Midbrain (tissue), 1 donor: ENCODE measurements around the gene MRPL28.
"Not testable (repeated sequence)": the region's sequence is repeated elsewhere in the genome, so short reads cannot be mapped to it uniquely, and the experiment has no call there.

Experiments
- DNase-seq: peaks from one replicate; lab custom pipeline; 2025; lab: John Stamatoyannopoulos, UW

Gene MRPL28

DNA sequence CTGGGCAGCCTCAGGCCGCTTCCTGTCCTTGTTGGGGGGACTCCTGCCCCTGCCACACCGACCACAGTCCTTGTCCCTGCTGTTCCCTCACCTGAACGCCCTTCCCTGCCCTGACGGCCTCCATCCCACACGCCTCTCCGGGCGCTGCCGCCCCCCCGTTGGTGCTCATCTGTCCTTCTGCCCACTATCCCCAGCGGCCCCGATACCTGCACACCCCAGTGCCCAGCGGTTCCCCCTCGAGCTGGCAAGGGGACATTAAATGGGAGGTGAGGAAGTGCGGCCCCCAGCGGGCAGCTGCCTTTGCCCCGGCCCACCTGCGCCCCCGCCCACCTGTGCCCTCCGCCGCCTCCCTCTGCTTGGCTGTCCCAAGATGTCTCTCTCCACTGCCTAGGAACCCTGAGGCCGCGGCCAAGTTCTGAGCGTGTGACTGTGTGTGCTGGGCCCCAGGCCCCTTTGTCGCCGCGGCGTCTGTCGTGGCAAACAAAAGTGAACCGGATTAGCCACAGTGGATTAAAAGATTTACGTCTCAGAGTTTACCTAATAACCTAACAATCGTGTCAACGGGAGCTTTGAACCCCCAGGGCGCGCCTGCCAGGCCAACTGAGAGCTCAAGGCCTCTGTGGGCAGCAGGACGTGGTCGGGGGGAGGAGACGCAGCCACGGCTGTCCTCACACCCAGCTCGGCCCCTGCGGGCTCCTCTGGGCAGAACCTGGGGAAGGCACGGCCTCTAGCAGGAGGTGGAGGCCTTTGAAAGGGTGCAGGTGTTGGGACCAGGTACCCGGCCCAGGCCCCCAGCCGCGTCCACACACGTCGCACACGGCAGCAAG, 10.3 kb downstream of the MRPL28 start:
- no peak for DNase-seq

DNA sequence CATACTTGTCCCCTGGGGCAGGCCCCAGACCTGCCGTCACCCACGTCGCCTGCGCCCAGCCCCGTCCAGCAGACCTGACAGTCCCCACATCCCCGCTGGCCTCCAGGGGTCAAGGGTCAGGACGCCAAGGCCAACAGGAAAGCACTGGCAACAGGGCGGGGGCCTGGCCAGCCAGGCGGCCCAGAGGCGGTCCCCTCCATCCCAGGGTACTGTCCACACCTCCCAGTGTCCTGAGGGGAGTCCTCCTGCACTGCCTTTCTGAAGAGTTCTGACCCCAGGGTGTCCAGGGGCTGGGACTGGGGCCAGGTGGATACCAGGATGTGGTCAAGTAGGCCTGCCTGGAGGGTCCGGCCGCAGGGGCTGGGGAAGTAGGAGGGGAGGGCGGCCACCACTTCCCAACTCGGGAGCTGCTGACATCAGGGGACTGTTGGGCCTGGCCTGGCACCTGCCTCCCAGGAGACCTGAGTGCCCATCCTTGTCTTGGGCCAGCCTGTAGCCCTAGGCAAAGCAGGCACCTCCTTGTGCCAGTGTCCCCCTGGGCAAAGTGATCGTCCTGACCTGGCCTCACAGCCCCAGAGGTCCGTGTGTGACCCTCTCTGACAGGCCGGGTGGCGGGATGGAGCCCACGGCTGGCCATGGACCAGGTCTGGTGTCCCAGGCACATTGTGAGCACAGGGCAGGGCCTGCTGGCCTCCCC, 11.1 kb downstream of the MRPL28 start:
- no peak for DNase-seq

GRCh38 chr16:356741-357140, 13.6 kb downstream of the MRPL28 start:
- no peak for DNase-seq

- DNase-seq = no peak
Measured at GRCh38 chr16:354971-355461, 15.3 kb downstream of the MRPL28 start.

DNA sequence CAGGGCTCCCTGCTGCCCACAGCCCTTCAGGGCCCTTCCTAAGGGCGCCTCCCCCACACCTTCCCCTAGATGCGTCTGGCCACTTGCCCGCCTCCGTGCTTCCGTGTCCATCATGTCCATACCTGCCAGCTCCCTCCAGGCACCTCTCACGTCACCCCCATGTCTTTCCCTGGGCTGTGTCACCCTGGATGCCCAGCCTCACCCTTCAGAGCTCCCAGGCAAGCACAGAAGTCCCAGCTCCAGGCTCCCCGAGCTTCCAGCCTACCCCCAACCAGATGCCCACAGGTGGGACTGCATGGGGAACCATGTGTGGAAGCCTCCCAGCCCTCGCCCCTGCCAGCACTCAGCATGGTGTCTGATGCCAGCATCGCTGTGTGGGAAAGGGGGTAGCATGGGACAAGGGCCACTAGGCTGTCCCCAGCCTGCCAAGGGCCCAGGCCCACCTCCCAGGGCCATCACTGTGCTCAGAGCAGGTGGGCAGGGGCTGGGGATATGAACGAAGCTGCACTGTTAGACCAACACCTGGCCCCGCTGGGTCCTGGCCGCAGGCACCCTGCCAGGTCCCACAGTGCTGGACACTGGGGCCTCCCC, 16.0 kb downstream of the MRPL28 start:
- DNase-seq = no peak

DNA sequence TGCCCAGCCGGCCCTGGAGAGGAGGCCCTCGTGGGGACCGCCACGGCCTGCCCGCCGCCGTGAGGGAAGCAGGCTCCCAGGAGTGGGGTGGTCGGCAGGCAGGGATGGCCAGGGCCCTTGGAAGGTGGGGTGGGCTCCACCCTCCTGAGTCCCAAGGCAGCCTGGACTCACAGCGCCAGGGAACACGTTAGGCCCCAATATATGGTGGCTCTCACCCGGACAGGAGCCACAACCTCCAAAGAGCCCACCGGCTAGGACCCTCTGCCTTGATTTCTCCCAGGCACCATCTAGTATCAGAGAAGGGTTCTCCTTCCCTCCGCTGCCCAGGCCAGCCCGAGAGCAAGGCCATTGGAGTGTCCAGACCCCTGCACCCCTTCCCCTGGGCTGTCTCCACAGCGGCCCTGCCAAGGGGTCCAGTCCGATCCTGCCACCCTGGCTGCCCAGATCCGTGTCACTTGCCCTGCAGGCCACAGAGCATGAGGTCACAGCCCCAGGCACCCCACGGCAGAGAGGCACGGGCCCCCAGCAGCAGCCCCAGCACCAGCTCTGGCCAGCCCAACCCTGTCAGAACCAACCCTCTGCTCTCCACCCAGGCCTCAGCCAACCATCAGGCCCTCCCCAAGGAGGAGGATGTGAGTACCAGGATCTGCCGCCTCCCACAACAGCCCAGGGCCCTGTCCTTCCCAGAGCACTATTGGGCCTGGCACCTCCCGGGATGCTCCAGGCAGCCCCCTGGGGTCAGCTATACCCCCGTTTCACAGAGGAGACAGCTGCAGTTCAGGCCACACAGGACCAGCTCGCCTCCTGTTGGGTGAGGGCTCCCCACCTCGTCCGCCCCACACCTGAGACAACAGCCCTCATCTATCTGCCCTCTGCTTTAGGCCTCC, 16.7 kb downstream of the MRPL28 start:
- DNase-seq = no peak

GRCh38 chr16:352547-353403, 17.6 kb downstream of the MRPL28 start, which contains the start of gene AXIN1:
TSS of gene AXIN1 (minus strand) at chr16:352723. CDS start at chr16:347025, 5,698 bp downstream.
- DNase-seq = peak; percentile 85

DNA sequence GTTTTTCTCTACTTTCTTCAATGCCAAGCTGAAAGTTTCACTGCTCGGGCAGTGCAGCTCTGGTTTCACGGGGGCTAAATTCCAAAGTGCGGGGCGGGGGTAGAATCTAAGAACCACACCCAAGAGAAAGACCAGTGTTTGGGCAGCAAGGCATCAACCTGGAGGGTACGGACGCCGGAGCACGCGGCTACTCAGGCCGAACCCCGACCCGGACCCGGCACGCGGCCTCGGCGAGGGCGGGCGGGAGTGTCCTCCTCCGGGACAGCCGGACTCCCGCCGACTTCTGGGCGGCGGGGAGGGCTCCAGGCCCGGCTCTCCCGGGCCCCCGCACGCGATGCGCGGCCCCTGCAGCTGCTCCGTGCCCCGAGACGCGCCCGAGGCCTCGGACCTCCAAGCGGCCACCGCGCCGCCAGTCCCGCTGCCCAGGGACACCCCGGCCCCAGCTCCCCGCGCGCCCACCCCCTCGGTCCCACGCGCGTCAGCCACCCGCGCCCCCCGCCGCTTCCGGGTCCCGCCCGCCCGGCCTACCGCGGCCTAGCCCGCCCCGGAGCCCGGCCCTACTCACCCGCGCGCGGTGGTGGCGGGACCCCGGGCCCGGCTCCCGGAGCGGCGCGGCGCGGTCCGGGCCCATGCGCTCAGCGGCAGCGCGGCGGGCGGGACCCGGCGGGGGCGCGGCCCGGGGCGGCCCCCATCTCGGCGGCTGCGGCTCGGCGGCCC, 18.4 kb downstream of the MRPL28 start:
- DNase-seq = no peak

DNA sequence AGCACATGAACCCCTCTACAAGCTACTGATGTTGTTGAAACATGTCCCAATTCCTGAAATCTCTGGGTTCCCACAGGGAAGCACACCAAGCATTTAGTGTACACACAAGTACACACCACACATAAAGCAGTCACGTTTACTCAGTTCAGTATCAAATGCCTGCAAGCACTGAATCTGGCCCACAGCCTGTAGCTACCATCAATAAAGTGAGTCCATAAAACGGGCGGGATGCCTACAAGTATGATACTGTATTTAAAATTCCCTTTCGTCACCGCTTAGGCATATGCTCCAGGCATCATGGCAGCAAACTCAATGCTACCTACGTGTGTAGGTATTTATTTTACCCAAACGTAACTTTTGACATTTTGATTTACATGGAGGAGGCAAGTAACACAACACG, 20.1 kb downstream of the MRPL28 start:
- no peak for DNase-seq

GRCh38 chr16:349211-349610, 21.1 kb downstream of the MRPL28 start:
- no peak for DNase-seq

DNA sequence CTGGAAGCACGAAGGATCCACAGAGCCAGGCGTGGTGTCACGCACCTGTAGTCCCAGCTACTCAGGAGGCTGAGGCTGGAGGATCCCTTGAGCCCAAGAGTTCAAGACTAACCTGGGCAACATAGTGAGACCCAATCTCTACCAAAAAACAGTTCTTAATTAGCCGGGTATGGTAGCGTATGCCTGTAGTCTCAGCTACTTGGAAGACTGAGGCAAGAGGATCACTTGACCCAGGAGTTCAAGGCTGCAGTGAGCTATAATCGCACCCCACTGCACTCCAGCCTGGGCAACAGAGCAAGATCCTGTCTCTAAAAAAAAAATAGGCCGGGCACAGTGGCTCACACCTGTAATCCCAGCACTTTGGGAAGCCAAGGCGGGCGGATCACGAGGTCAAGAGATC, 21.8 kb downstream of the MRPL28 start:
- DNase-seq = not testable (repeated sequence)

GRCh38 chr16:347203-347602, 23.1 kb downstream of the MRPL28 start:
- no peak for DNase-seq

DNA sequence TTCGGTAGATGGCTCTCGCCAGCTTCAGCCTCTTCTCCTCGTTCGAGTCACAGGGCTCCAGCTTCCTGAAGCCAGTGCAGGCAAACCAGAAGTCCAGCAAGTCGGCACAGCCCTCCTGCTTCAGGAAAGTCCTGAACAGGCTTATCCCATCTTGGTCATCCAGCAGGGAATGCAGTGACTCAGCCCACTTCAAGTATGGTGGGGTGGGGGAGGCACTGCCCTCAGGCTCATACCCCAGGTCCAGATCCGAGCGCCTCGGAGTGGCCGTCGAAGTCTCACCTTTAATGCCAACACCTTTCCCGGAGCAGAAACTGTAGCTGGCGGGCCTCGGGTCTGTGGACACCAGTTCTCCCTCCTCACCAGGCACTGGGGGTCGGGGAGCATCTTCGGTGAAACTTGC, 23.8 kb downstream of the MRPL28 start:
- DNase-seq = no peak

DNA sequence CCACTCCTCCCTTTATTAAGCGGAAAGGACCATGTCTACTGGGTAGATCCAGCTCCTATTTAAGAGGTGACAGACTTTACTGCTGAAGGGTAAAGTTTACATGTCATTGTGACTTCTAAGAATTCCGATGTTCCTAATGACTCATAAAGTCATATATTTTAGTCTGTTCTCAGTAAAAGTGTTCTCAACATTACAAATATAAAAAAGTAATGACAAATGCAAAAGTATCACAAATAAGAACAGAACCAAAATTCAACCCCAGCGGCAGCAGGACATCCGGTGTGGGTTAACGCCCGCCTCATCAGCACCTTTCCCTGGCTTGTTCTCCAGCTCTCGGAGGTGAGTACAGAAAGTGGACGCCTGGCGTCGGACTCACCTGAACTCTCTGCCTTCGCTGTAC, 24.6 kb downstream of the MRPL28 start:
- no peak for DNase-seq

DNA sequence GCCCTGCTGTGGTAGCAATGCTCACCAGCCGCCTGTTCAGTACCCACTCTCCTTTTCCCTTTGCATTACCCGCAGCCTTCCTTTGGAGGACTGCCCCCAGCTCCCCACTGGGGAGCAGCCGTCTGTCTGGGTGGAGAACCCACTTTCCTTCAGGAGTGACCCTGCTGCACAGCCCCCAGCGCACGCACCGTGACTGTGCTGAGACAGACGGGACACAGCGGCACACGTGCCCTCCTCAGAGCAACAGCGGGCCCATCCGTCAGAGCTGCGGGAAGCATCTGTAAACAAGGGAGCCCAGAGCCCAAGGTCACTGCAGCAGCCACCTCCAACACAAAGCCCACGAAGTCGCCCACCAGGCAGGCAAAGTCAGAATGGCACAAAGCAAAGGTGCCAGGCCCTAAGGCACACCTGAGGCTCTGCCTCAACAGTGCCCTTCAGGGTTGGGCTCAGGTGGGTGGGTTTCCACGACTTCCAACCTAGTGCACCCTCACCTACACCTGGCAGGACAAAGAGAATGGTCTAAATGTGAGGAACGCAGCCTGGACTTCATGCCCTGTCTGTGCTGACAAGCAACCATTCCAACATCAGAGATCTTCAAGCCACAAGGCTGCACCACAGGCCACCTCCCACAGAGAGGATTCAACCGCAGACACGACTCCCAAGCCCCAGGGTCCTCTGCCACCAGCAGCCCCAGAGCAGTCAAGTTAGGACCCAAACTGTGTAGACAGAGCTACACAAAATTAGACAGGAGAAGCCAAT, 27.7 kb downstream of the MRPL28 start:
- DNase-seq = no peak

- not testable (repeated sequence) for DNase-seq
Measured at GRCh38 chr16:341974-342336, 28.4 kb downstream of the MRPL28 start.

DNA sequence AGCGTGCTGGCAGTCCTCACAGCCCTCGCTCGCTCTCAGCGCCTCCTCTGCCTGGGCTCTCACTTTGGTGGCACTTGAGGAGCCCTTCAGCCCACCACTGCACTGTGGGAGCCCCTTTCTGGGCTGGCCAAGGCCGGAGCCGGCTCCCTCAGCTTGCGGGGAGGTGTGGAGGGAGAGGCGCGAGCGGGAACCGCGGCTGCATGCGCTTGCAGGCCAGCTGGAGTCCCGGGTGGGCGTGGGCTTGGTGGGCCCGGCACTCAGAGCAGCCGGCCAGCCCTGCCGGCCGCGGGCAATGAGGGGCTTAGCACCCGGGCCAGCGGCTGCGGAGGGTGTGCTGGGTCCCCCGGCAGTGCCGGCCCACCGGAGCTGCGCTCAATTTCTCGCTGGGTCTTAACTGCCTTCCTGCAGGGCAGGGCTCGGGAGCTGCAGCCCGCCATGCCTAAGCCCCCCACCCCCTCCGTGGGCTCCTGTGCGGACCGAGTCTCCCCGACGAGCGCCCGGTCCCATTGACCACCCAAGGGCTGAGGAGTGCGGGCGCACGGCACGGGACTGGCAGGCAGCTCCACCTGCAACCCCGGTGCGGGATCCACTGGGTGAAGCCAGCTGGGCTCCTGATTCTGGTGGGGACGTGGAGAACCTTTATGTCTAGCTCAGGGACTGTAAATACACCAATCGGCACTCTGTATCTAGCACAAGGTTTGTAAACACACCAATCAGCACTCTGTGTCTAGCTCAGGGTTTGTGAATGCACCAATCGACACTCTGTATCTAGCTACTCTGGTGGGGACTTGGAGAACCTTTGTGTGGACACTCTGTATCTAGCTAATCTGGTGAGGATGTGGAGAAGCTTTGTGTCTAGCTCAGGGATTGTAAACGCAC, 29.0 kb downstream of the MRPL28 start:
- not testable (repeated sequence) for DNase-seq

GRCh38 chr16:340370-341091, 29.8 kb downstream of the MRPL28 start:
- DNase-seq = no peak
